ENCODE measurements around the gene LYPD6.

DNA sequence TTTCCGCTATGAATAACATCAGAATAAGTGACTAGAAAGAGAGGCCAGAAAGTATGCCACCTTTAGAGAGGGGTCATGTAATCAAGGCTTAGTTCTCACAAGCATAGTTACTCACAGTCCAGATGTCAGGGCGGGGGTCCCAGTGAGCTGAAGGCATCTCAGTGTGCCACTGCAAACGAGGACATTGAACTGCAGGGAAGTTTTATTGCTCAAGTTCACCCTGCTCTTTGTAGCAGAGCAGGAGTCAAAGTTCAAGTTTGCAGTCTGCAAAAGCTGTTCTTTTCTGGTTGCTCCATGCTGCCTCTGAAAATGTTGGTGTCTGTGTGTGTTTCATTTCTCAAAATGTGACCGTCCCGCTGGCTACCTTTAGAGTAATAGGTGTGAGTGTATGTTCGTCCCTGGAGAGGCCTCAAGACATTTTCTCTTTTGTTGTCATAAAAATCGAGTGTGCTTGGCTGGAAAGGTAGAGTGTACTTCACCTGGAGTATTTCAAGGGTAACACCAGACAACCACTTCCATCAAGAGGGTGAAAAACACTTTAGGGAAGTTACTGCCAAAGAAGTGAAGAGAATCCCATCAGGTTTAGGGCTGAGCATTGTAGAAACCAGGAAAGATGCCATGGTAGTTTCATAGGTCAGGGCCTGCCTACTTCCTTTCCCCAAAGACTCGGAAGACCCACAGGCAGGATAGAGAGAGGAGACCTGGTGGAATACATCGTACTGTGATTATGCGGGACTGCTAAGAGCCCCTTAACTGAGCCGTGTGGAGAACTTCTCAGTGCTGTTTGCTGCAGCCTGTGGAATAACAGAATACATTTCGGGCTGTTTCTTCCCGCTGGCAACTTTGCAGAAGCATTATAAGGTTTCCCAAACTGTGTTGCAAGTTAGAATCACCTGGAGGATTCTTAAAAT lies 89.9 kb downstream of the LYPD6 start:
- no peak for TF ChIP-seq CTCF (conservative IDR thresholded peaks at IDR 0.05; ENCODE audit: low read length)
- TF ChIP-seq EZH2phosphoT487 (IDR thresholded peaks at IDR 0.05; ENCODE audit: borderline replicate concordance, low read depth, low read length), result no peak

Data from OCI-LY7 (cell line).